Endothelial cell of umbilical vein (primary cell): ENCODE data around the gene ACTL8.

Source experiments
- CTCF ChIP-seq, 2 donors: IDR thresholded peaks; 1 replicate in 1 of 2; 2 replicates in 1 of 2; pipeline ENCODE4 v1.5.1; 2011; ENCODE audit warnings: low read length in 2 of 2, mild to moderate bottlenecking in 2 of 2, moderate library complexity in 2 of 2, control low read depth in 1 of 2, inconsistent platforms in 1 of 2, low read depth in 1 of 2; ENCODE audit not compliant: insufficient read depth in 1 of 2; ENCODE audit errors: extremely low read depth in 1 of 2
- EZH2 ChIP-seq: IDR thresholded peaks from 2 replicates; pipeline ENCODE4 v1.6.1; 2012; ENCODE audit warnings: borderline replicate concordance, low read depth, mild to moderate bottlenecking, moderate library complexity, low read length, inconsistent platforms; ENCODE audit not compliant: severe bottlenecking
- POLR2A ChIP-seq: IDR thresholded peaks from 2 replicates; pipeline ENCODE4 v1.6.1; 2012; ENCODE audit warnings: low read depth, mild to moderate bottlenecking, control low read depth, low read length
- POLR2AphosphoS5 ChIP-seq: IDR thresholded peaks from 2 replicates; pipeline ENCODE4 v1.6.1; 2012; ENCODE audit warnings: low read depth, mild to moderate bottlenecking, control low read depth, low read length, moderate library complexity; ENCODE audit not compliant: insufficient read depth
- TF ChIP-seq, protein P1 (sequence below): IDR thresholded peaks from 2 replicates; pipeline ENCODE4 v1.6.1; 2011; ENCODE audit not compliant: insufficient read depth, insufficient read length

DNA sequence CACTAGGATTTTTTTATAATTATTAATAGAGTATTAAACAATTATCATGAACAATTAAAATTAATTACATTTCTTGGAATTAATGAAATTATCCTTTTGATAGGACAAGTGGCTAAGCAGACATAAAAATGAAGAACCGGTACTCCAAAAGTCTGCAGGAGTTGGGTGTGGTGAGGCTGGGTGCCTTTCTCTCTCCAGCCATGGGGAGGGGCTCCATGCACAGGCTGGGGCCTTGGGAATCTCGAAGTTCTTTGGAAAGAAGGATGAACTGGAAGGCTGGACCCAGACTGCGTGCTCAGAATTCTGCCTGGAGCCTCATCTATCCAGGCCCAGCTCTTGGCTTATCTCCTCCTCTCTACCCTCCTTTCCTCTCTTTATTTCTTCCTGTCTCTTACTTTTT is 94.1 kb downstream of the ACTL8 start:
- TF ChIP-seq, protein P1, sequence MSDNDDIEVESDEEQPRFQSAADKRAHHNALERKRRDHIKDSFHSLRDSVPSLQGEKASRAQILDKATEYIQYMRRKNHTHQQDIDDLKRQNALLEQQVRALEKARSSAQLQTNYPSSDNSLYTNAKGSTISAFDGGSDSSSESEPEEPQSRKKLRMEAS = no peak
- TF ChIP-seq POLR2AphosphoS5 (no peak), CTCF (IDR thresholded peaks at IDR 0.05; ENCODE audit: extremely low read depth in 1 of 2, insufficient read depth in 1 of 2, low read depth in 1 of 2, low read length in 2 of 2) (no peak), POLR2A (no peak), EZH2 (no peak)
